Measurements from ENCODE around the gene IGLON5. TPM values are rescaled to one million over a fixed set of nuclear protein-coding genes. Genes with fewer than 3 reads are reported as not detected.

The IGLON5 gene
- total RNA-seq, 1 experiment from 2014 or later, result not detected

DNA sequence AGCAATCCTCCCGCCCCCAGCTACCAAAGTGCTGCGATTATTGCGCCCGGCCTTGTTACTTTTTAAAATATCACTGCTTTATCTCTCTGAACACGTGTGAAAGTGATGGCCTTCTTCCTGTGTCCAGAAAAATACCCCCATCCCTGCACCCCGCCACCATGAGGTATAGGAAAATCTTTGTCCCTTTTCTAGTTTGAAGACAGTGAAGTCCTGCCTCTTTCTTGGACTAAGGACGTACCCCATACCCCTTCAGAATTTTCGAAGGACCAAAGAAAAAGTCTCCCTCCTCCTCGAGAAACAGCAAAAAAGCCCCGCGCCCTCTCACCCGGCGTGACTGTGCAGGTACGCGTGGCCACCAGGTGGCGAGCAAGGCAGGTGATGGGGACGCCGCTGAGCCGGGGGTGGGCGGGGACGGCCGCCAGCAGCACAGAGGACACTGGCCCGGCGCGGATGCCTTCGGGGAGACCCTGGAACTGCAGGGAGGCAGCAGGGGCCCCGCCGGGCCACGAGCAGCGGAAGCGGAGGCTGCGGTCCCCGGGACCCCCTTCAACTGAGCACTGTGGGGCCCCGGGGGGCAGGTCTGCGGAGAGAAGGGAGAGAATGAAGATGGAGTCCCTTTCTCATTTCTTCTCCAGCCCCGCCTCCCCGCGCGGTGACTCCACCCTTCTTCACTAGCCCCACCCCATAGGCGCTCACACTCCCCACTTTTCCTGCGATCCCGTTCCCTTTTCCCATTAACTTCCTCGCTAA is 27.3 kb downstream of the IGLON5 start:
- DNase-seq (ENCODE audit: low read depth), result peak; percentile 90

DNA sequence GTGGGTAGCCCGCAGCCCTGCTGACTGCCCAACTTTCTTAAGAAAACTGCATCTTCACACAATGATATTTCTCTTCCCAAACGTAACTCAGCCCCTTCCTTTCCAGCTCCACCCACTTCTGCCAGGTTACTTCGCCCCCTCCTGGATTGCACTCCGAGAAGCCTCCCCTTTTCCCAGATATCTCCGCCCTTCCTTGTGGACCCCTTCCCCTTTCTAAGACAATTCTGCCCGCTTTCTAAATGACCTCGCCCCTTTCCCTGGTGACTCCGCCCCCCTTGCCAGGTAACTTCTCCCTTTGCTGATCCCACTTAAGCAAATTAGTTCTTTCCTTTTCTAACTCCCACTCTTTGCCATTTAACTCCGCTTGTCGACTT is 27.9 kb downstream of the IGLON5 start:
- DNase-seq (ENCODE audit: low read depth), result no peak

DNA sequence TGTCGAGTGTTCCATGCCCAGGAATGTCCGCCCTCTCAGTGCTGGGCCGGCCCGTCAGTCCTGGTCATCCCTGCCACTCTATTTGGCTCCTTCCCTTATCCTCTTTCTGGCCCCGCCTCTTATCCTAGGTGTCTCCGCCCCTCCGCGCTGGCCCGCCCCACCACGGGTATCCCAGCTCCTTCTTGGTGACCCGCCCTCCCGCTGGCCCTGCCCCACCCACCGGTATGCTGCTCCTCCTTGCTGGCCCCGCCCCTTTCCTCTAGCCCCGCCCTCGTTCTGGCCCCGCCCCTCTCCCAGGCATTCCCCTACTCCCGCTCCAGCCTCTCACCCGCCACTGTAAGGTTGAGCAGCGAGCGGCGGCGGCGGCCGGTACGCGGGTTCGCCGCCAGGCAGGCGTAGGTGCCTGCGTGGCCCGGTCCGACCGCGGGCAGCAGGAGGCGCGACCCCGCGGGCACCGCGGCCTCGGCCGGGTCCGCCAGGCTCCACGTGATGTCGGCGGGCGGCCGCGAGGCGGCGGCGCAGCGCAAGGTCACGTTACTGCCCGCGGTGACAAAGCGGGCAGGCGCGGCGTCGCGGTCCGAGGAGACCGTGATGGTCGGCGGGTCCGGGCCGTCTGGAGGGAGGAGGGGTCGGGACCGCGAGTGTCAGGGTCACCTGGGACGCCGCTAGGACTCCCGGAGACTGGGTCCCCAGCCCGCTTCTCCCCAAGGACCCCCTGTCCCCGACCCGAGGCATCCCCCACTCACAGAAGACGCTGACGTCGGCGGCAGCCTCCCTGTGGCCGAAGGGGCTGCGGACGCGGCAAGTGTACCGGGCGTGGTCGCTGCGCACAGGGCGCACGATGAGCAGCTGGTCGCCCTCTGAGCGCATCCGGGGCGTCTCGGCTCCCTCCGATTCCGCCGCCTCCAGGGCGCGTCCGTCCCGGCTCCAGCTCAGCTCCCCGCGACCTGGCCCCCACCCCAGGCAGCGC is 28.5 kb downstream of the IGLON5 start:
- DNase-seq (ENCODE audit: low read depth), result peak; percentile 98

DNA sequence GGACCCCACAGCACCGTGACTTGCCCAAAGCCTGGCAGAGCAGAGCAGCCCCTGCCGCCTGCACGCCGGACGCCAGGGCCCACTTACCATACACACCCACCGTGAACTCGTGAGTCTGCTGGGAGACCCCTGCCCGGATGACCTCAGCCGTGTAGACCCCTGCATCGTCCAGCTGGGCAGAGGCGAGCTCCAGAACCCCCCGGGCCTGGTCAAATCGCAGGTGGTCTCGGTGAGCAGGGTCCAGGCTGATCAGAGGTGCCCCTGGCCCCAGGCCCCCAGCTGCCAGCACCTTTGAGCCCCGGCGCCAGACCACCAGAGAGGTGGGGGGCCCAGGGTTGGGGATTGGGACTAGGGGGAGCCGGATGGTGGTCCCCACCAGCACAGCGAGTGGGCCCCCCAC is 29.6 kb downstream of the IGLON5 start:
- no peak for DNase-seq (ENCODE audit: low read depth)

DNA sequence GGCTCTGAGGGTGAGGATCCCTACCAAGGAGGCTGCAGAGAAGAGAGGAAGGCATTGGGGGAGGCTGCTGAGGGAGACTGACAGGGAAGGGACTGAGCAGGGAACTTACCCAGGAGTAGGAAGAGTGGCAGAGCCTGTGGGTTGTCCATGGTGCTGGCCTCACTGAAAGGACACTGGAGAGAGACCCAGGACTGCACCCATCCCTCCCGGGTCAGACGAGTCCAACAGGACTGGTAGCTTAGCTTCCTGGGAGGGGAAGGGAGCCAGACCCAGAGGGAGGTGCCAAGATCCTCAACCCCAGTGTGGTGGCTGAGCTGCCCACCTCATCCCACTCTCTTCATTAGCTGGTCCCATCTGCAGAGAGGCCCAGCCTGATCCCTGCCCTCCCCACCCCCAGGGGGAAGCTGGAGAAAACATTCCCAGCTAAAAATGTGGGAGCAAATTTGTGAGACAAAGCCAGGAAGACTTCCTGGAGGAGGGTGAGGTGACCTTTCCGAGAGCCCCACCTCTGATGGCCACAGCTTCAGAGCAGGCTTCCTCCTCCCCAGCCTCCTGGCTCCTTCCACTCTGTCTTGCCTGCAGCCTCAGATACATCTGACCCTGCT is 30.6 kb downstream of the IGLON5 start, which contains the start of gene VSIG10L:
VSIG10L (minus strand) TSS at position 164 of the 605 bp plus-strand sequence; CDS start at position 149, 15 bp downstream.
- DNase-seq (ENCODE audit: low read depth), result no peak

DNA sequence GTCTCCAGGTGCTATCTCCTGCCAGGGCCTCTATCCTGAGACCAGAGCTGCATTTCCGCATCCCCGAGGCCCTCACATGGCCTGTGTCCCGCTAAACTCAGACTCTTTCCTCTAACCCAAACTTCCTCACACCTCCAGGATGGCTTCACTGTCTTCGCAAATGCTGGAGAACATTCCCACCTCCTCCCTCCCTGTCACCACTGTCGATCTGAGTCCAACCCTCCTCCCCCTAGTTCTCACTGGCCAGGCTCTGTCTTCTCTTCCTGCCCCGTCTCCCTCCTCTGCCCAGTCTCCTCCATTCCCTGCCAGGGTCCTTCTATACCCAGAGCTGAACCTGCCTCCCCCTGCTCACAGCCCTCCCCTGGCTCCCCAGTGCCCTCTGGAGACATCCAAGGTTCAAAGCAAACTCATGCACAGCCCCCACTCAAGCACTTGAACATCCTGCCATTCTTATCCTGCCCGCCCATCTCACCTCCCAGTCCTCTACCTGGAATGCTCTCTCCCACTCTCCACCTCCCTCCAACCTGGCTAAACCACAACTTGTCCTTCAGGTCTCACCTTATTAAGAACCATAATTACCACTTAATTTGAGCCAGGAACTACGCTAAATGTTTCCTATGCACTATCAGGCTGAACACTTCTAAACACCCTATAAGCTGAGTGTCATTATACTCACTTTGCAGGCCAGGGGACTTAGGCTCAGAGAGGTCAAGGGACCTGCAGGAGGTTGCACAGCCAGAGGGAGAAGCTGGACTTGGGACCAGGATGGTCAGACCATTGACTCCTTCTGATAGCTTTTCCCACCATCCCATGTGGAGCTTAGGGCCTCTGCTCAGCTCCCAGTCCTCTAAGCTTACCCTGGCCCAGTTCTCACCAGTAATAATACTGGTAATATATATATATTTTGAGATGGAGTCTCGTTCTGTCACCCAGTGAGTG is 31.5 kb downstream of the IGLON5 start:
- DNase-seq (ENCODE audit: low read depth), result no peak

DNA sequence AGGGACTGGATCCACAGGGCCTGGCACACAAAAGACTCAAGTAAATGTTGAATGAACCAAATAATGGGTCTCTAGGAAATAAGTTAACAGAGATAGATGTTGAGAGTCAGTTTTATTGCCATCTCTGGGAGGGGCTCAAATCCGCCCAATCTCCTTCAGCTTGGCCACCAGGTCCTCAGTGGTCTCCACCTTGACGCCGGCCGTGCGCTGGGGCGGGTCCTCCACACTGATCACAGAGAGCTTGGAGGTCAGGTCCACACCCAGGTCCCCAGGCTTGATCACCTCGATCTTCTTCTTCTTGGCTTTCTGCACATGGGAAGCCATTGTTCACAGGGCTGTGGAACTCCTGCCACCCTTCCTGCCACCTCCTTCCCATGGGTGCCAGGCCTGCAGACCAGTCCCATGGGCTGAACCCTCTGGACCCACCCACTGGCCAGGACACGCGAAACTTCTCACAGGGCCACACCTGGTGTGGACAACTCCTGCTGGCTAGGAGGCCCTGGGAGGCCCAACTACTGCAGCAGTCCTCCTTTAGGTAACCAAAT is 33.7 kb downstream of the IGLON5 start:
- DNase-seq (ENCODE audit: low read depth), result no peak

DNA sequence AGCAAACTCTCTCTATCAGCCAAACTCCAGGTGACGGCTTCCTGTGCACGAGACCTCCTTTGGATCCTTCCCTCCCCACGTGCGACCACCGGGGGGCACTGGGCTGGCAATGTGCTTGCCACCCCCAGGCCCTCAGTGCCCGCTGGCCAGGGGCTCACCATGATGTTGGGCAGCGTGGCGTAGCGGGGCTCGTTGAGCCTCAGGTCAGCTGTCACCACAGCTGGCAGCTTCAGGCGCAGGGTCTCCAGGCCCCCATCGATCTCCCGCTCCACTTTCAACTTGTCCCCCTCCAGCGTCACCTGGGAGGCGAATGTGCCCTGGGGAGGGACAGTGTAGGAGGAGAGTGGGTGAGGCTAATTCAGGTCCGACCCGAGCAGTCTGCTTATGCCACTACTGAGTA is 35.3 kb downstream of the IGLON5 start:
- DNase-seq (ENCODE audit: low read depth), result no peak

DNA sequence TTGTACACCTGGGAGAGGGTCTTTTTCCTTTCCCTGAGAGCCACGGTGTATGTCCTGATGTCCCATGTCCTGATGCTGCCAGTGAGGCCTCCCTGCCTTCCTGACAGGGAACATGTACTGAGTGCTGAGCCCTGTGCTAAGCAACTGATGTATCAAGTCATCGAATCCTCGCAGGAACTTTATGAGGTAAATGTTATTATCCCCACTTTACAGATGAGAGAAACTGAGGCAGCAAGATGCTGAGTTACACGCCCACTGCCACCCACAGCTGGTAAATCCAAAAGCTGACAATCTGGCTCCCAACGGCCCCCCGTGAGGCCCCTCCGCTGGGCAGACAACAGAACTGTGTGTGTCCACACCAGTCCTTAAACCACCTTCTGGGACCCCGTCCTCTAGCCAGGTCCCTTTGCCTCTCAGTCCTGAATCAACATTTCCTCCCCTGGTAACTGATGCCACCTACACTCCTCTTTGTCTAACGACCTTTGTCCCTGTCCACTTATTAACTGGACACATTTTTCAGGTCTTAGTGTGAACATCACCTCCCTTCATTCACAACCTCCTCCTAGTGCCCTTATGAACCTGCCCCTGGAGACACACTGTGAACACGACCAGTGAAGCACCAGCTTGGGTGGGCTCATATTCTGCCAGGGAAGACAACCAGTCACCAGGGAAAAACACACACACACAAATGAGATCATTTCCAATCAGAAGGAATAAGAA is 35.9 kb downstream of the IGLON5 start:
- no peak for DNase-seq (ENCODE audit: low read depth)

DNA sequence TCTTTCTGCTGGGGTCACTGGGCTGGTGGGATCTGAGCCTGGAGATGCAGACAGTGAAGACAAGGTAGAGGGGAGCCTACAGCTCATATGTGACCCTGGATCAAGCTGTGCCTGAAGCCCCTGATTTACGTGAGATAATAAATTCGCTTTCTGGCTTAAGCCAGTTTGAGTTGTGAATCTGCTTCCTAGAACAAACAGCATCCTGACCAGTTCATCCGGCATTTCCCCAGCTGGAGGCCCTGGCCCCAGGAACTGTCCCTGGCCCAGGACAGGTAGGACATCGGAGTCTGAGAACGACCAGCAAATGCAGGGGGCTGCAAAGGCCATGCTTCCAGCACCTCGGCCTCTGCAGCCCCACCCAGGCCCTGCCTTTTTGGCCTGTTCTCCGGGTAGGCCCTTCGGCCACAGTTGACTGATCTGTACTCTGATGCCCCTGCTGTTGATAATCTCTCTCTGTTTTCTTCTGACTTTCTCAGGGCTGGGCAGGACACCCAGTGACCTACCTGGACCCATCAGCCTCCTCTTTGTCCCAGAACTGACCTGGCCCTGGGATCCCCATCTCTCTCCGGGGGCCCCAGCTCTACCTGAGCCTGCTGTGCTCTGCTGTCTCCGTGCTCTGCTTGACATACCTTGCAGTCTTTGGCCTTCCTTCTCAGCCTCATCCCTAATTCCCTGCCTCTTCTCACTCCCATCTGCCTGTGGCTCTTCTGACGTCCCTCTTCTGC is 40.0 kb downstream of the IGLON5 start:
- DNase-seq (ENCODE audit: low read depth), result no peak

DNA sequence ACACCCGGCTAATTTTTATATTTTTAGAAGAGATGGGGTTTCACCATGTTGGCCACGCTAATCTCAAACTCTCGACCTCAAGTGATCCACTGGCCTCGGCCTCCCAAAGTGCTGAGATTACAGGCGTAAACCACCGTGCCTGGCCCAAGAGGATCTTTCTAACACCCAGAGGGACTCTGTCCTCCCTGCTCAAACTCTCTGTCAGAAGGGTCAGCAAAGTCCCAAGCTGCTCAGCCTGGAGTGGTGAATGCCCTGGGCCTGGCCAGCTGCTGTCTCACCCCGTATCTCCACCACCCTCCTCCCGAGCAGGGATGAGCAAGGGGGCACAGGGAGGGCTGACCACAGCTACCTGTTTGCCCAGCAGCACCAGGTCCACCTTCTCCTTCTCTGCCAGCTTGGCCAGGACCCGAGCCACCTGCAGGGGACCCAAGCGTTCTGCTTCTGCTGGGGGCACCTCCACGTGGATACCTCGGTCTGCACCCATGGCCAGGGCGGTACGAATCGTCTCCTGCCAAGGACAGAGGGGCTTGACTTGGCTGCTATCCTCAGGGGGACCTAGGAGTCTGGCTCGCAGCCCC is 41.4 kb downstream of the IGLON5 start:
- no peak for DNase-seq (ENCODE audit: low read depth)

DNA sequence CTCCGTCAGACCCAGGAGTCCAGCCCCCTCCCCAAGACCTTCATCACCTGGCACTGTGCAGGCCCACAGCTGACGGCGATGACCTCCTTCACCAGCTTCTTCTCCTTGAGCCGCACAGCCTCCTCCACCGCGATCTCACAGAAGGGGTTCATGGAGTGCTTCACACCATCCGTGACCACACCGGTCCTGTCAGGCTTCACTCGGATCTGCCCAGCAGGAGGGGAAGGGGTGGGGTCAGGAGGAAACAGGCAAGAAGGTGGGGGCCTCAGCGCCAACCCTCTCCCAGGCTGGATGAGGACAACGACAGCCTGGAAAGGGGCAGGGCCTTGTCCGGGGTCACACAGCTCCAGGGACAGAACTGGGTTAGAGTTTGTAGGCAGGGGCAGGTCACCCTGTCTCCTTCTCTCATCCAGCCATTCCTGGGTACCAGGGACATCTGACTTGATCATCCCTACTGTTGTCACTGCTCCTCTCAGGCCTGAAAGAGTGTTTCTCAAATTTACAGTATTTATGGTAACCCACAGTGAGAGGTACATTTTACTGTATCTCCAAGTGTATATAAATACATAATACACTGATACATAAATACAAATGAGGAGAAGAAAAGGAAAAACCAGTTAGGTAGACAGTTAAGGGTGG is 42.8 kb downstream of the IGLON5 start:
- DNase-seq (ENCODE audit: low read depth), result no peak

DNA sequence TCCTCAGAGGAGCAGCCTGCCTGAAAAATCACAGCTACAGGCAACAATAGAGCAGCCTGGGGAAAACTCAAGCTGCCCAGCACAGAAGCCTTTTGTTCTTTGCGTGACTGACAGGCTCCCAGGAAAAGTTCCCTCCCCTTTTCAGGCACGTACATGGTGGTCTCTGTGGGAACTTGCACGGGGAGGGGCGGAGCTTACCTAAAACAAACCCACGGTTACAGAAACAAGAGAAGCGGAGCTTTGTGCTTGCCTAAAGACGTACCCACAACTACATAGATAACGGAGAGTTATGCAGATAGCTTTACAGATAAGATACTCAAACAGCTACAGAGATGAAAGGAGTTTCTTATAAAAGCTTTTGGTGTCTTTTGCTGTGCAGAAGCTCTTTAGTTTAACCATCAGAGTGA is 43.3 kb downstream of the IGLON5 start:
- DNase-seq (ENCODE audit: low read depth), result no peak

DNA sequence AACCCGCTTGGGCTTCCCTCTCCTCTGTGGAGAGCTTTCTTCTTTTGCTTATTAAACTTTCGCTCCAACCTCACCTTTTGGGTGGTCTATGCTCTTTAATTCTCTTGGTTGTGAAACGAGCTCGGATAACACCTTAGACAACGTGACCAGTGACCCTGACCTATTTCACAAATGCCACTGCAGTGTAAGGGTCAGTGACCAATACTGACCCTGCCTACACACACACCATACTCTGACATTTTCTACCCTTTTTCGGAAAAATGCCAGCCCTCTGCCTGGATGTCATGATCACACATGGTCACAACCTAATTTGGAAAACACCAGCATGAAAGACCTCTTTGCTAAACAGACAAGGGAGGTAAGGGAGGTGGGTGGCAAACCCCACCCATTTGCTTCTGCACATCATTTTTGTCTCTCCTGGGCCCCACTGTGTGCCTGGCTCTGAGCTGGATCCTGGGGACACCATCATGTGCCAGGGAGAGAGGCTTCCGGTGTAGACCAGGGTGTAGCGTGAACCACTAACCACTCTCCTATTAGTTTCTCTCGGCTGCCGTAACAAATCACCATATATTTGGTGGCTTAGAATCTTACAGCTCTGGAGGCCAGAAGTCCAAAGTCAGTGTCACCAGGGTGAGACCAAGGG is 44.8 kb downstream of the IGLON5 start:
- no peak for DNase-seq (ENCODE audit: low read depth)

DNA sequence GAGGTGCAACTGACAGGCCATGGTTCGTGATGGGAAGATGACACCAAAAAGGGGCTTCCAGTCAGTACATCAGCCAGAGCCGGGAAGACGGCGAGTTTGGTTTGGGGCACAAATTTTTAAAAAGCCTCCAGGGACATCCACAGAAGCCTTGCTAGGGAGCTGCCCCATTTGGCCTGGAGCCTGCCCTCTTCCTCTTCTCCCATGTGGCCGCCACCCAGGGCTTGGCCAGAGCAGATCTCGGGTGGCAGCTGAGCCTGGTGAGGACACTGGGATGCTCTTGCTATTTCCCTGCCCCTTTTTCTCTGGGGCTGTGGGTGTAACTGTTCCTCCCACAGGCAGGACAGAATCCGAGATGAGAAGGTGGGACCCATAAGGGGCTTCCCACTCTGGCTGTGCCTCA is 46.5 kb downstream of the IGLON5 start:
- DNase-seq (ENCODE audit: low read depth), result no peak

DNA sequence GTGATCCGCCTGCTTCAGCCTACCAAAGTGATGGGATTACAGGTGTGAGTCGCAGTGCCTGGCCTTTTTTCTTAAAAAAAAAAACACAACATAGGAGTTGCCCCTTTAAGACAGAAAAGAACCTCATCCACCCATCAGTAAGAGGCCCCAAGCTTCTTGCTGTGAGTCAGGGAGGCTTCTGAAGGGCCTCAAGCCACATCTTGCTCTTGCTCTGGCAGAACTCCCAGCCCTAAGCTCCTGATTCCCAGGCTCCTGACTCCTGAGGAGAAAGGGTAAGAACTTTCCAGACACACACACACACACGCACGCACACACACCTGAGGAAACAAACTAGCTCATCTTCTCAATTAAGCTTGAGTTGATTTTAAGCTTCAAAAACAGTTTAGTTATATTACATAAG is 47.9 kb downstream of the IGLON5 start:
- DNase-seq (ENCODE audit: low read depth), result peak; percentile 72

DNA sequence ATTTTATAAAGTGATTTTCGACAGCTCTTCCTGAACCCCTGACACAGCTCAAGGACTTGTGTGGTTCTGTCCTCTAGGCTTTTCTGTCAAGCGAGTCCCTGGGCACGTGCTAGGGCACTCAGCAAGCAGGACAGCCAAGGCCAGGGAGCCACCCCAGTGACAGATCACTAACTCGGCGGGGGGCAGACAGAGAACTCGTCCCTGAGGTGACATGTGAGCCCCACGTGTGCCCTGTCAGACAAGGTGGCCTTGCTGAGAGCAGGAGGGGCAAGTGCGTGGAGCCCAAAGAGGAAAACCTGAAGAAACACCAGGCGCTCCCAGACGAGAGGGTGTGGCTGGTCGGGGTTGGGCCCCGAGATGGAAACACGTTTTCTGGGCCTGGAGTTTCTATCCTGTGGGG is 49.8 kb downstream of the IGLON5 start:
- no peak for DNase-seq (ENCODE audit: low read depth)

Measured in Daoy (cell line).